Activated T-helper 2 cell treated with anti-CD3 and anti-CD28 coated beads, Interferon-gamma antibody, Interleukin-2, Interleukin-4, amounts not matched to agents 10 μg/mL and 5 μg/mL and 100 μg/mL, durations not matched to agents 14 hours and 24 hours and 36 hours (primary cell): ENCODE data around the gene DLX6. TPM values are rescaled to one million over a fixed set of nuclear protein-coding genes. Genes with fewer than 3 reads are reported as not detected.

Source experiments
- DNase-seq: peaks from one replicate; pipeline ENCODE4 v3.0.0; 2021; ENCODE audit warnings: low spot score
- H3K27ac Mint-ChIP-seq: one replicate; pipeline ENCODE4 v1.8.0; 2021; ENCODE audit warnings: mixed read lengths
- H3K27me3 Mint-ChIP-seq: one replicate; pipeline ENCODE4 v1.8.0; 2021; ENCODE audit warnings: low read depth, mixed read lengths
- H3K36me3 Mint-ChIP-seq: one replicate; pipeline ENCODE4 v1.8.0; 2021; ENCODE audit warnings: low read depth, mixed read lengths
- H3K4me1 Mint-ChIP-seq: one replicate; pipeline ENCODE4 v1.8.0; 2021; ENCODE audit warnings: low read depth, mixed read lengths
- H3K4me3 Mint-ChIP-seq: one replicate; pipeline ENCODE4 v1.8.0; 2021; ENCODE audit warnings: low read depth, mild to moderate bottlenecking, moderate library complexity, mixed read lengths
- H3K9me3 Mint-ChIP-seq: one replicate; pipeline ENCODE4 v1.8.0; 2021; ENCODE audit warnings: mixed read lengths
- intact Hi-C: fragments of 100-400 bp; cut with micrococcal nuclease; formaldehyde crosslinking; loops from one replicate; pipeline ENCODE4 v1.15.1; 2023
- total RNA-seq: library from RNA; stranded (reverse); gene quantifications from 2 replicates; pipeline ENCODE4 v1.2.3, GENCODE V29; 2022

Gene DLX6
- total RNA-seq, 1 donor from 2014 or later: not detected

DNA sequence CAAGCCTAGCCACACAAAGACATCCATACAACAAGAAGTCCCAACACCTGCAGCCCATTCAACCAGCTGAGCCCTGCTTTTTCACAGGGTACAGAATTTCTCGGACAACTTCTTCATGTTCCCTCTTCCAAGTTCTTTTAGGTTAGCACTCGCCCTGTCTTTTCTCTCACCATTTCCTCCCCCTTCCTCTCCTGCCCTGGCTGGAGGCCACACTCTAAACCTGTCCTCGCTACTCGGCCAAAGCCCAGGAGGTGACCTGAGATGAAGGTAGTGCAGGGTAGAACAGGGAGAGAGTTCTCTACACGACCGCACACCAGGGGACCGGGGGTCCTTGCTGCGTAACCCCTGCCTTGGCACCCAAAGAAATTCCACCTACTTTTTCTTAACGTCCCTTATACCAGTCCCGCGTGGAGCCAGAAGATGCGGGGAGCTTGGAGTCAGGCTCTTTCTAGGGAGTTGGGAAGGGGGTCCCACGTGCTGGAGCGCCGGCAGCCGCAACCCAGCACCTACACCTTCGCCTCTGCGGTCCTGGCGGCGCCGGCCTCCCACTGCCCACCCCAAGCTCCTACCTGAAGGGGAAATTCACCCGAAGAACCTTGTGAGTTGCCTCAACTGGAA is 16.0 kb upstream of the DLX6 start:
- Mint-ChIP-seq H3K36me3 (no peaks in the 10 kb centered on the region), H3K9me3 (no peaks in the 10 kb centered on the region), H3K4me3 (no peak overlapping the region), H3K27me3 (peaks cover 69% of the 10 kb centered on the region), H3K27ac (no peak overlapping the region), H3K4me1 (no peaks in the 10 kb centered on the region)
- no peak for DNase-seq
- intact Hi-C loops: no loop called here

DNA sequence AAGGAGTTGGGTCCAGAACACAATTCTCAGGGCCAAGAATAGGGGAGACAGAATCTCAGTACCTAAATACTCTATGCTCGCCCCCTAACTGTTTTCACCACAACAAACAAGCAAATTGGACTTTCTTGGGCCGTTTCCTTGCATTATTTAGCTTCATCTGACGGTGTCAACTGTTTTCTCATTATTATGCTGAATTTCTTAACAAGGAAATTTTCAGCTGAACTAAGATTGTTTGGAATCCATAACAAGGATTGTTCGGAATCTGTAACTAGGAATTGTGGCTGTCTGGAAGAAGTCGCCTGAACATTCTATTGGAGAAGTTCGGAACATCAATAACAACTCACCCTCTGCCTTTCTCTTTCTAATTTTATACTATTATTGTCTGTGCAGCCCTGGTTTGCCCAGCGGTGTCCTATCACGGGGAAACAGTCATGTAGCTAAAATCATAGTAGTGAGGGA is 15.5 kb upstream of the DLX6 start:
- no peak for DNase-seq
- peaks cover 71% of the 10 kb centered on the region for H3K27me3 Mint-ChIP-seq
- no peak overlapping the region for H3K27ac Mint-ChIP-seq
- no peaks in the 10 kb centered on the region for H3K9me3 Mint-ChIP-seq
- H3K4me1 Mint-ChIP-seq: no peaks in the 10 kb centered on the region
- intact Hi-C loops: loop anchor here (2.0 kb wide), 1 partner anchor 33 kb away; no protein-coding TSS in a partner anchor
- no peaks in the 10 kb centered on the region for H3K36me3 Mint-ChIP-seq
- no peak overlapping the region for H3K4me3 Mint-ChIP-seq

GRCh38 chr7:96991546-96992191 is 13.7 kb upstream of the DLX6 start:
- no peaks in the 10 kb centered on the region for H3K9me3 Mint-ChIP-seq
- H3K4me3 Mint-ChIP-seq: no peak overlapping the region
- DNase-seq: no peak
- H3K27me3 Mint-ChIP-seq: peaks cover 82% of the 10 kb centered on the region
- intact Hi-C loops: loop anchor here (2.0 kb wide), 1 partner anchor 31 kb away; no protein-coding TSS in a partner anchor
- H3K4me1 Mint-ChIP-seq: no peaks in the 10 kb centered on the region
- H3K36me3 Mint-ChIP-seq: no peaks in the 10 kb centered on the region
- H3K27ac Mint-ChIP-seq: no peak overlapping the region

DNA sequence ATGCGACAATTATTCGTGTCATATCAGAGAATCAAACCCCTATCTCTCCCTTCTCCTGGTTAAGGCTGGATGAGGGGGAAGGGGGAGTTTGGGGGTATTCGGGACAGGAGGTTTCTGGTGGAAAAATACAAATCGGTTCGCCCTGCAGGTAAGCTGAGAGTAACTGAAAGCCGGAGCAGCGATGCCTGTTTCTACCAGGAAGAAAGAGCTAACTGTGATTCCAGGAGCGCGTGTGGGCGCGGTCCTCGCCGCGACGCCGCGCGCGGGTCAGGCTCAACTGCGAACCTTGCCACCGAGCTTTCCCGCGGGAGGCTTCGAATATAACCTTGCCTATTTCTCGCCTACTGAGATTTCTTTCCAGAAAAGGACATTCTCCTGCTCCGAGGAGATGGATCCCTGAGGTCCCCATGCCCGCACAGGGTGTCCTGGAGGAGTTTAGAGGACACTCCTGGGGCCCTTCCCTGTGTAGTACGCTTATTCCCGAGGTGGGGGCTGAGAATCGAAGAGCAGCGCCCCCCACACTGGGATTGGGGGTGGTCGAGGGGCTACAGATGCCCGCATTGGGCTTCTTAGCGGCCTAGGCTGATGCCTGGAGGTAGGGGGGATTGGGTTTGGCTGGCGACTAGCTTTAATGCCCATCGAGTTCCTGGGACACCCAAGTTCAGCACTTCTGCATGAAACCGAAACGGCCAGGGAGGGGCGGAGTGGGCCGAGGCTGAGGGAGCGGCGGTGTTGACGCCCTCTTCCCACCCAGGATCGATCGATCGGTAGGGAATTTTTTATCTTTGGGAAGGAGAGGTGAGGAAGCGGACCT is 13.0 kb upstream of the DLX6 start:
- intact Hi-C loops: no loop called here
- Mint-ChIP-seq H3K27me3 (peaks cover 84% of the 10 kb centered on the region), H3K36me3 (no peaks in the 10 kb centered on the region), H3K4me1 (no peaks in the 10 kb centered on the region), H3K27ac (no peak overlapping the region), H3K4me3 (no peak overlapping the region), H3K9me3 (no peaks in the 10 kb centered on the region)
- no peak for DNase-seq

DNA sequence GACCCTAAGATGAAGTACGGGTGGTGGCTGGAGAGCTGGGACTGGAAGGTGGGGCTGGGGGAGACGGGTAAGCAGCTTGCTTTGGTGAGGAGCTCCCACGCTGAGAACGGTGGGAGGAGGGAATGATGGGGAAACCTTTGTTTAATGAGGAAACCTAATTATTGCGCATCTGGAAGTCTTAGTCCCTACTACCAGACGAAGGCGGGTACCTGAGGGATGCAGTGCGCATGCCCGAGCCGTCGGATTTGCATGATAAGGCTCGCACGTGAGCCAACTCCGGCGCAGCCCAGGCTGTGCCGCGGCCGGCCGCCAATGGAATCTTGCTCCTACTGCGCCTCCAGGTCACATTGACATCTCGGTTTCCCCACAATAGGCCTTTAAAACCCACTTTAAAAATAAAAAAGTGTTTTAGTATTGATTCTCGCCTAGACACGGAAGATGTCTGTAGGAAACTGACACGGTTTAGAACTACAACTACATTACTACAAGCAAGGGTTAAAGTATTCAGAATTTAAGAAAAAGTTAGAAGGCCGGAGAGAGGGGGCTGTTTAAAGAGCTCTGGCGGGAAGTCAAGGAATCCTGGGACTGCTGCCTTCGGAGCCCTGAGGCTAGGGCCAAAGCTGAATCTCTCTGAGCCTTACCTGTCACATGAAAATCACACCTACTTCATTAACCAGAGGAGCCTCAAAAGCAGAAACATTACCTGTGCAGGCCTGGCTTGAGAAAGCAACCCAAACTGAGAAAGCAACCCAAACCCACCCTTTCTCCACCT is 12.1 kb upstream of the DLX6 start:
- Mint-ChIP-seq H3K9me3 (no peaks in the 10 kb centered on the region), H3K4me3 (no peak overlapping the region), H3K27me3 (peaks cover 86% of the 10 kb centered on the region), H3K36me3 (no peaks in the 10 kb centered on the region), H3K27ac (no peak overlapping the region), H3K4me1 (no peaks in the 10 kb centered on the region)
- intact Hi-C loops: no loop called here
- DNase-seq: no peak

DNA sequence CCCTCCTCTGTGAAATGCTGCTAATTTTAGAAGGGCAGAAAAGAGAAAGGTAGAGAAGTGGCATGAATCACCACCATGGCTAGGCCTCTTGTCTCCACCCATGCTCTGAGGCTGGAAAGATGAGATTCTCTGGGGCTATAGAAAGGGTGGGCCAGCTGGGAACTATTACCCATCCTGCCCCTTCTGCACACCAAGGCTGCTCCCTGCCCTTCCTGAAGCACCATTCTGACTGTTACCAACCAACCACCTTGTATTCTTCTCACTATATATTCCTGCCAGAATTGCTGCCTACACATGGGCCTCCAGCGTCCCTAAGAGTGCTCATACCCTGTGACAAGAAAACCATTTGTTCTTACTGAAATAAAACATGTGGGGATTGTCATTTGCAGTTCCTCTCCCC is 11.4 kb upstream of the DLX6 start:
- Mint-ChIP-seq H3K9me3 (no peaks in the 10 kb centered on the region), H3K27ac (no peak overlapping the region), H3K4me1 (no peaks in the 10 kb centered on the region), H3K4me3 (no peak overlapping the region), H3K27me3 (peaks cover 89% of the 10 kb centered on the region), H3K36me3 (no peaks in the 10 kb centered on the region)
- intact Hi-C loops: no loop called here
- DNase-seq: no peak

GRCh38 chr7:96995406-96996110 is 9.8 kb upstream of the DLX6 start:
- Mint-ChIP-seq H3K27ac (no peak overlapping the region), H3K4me1 (no peaks in the 10 kb centered on the region), H3K9me3 (no peaks in the 10 kb centered on the region), H3K27me3 (peaks cover 91% of the 10 kb centered on the region), H3K36me3 (no peaks in the 10 kb centered on the region), H3K4me3 (no peak overlapping the region)
- no peak for DNase-seq
- intact Hi-C loops: no loop called here

DNA sequence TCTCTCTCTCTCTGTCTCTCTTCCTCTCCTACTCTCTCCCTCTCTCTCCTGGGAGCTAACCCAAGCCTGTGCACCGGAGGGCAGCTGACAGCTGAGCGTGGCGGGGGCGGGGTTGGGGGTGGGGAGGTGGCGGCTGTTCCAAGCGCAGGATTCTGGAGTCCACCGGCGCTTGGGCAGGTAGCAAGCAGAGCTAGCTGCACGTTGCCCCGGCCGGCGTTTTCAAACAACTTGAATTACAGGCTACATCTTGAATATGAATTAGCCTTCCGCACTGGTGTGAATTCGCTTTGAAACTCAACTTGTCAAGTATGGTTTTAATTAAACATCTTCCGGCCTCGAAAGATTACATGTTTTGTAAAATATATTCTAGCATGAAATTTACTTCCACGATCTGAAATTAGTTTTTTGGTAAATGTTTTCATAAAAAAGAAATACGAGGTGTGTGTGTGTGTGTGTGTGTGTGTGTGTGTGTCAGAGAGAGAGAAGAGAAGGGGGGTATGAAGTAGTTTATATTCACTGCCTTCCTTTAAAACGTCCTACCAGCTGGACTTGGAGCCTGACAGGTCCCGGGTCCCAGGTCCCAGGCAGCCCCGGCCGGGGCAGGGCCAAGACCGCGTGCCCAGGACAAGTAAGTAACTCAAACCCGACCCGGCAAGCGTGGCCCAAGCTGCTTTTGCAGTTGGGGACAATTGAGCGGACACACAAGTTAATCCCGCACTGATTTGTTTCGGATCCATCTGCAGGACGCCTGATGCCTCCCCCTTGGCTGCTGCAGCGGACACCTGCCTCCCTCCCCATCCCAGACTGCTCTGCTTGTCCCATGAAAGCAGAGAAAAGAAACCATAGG is 9.0 kb upstream of the DLX6 start:
- Mint-ChIP-seq H3K27me3 (peaks cover 95% of the 10 kb centered on the region), H3K9me3 (no peaks in the 10 kb centered on the region)
- intact Hi-C loops: no loop called here

DNA sequence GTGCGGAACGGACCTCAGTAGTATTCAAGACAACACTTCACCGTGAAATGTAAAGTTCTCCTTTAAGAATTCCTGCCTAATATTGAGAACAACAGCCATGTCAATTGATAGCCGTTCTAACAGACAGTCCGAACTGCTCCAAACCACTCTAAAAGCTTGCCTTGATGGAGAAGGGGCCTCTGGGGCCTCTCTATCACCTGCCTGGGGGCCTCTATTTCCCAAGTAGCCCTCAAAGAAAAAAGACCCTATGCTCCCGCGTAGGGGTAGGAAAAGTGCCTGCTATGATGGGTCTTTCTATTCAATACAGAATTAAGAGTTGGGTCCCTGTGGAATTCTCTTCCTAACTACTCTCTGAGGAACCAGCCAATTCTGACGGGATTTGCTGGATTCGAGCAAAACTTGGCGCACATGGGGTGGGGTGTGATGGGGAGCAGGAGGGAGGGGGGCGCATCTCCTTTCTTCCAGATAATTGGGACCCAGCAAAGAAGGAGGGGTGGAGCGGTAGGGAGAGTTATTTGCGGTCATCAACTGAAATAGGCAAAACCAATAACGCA is 8.3 kb upstream of the DLX6 start:
- H3K36me3 Mint-ChIP-seq: no peaks in the 10 kb centered on the region
- no peak for DNase-seq
- H3K27me3 Mint-ChIP-seq: peaks cover 94% of the 10 kb centered on the region
- no peak overlapping the region for H3K4me3 Mint-ChIP-seq
- intact Hi-C loops: no loop called here
- no peaks in the 10 kb centered on the region for H3K4me1 Mint-ChIP-seq
- H3K9me3 Mint-ChIP-seq: no peaks in the 10 kb centered on the region
- no peak overlapping the region for H3K27ac Mint-ChIP-seq

More for the DNA sequence above, 9.0 kb upstream of the DLX6 start:
- DNase-seq: no peak
- H3K27ac Mint-ChIP-seq: no peak overlapping the region
- no peaks in the 10 kb centered on the region for H3K4me1 Mint-ChIP-seq
- H3K36me3 Mint-ChIP-seq: no peaks in the 10 kb centered on the region
- no peak overlapping the region for H3K4me3 Mint-ChIP-seq

DNA sequence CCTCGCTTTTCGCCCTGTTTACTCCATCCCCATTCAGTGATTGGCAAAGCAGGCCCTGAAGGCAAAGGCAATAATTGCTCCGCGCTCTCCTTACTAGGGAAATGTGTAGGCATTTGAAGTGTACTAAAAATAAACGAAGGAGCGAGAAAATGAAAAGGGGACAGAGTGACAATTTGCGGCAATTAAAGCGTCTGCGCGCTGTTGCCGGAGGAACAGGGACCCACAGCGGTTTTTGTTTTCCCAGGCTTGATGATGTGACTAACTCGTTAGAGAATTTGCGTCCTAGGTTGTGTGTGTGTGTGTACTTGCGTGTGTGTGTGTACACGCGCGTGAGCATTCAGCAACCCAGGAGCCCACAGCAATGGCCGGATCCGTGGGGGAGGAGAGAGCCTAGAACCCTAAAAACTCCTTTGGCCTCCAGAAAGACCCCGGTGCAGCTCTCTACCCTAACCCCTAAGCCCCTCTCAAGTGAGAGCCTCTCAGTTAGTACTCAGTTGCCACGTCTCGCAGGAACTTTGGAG is 7.8 kb upstream of the DLX6 start:
- intact Hi-C loops: no loop called here
- no peaks in the 10 kb centered on the region for H3K9me3 Mint-ChIP-seq
- H3K4me1 Mint-ChIP-seq: no peaks in the 10 kb centered on the region
- H3K27ac Mint-ChIP-seq: no peak overlapping the region
- DNase-seq: no peak
- H3K36me3 Mint-ChIP-seq: no peaks in the 10 kb centered on the region
- H3K27me3 Mint-ChIP-seq: peaks cover 94% of the 10 kb centered on the region
- no peak overlapping the region for H3K4me3 Mint-ChIP-seq

- Mint-ChIP-seq H3K9me3 (no peaks in the 10 kb centered on the region), H3K27me3 (peaks cover 94% of the 10 kb centered on the region), H3K36me3 (peaks cover 3% of the 10 kb centered on the region), H3K4me3 (no peak overlapping the region), H3K4me1 (peaks cover 2% of the 10 kb centered on the region), H3K27ac (no peak overlapping the region)
- intact Hi-C loops: no loop called here
- no peak for DNase-seq
These were observed 7.0 kb upstream of the DLX6 start for GRCh38 chr7:96998333-96998732.
